Jurkat, Clone E6-1 (cell line): ENCODE measurements around the gene HELZ.
"Not testable (repeated sequence)": the region's sequence is repeated elsewhere in the genome, so short reads cannot be mapped to it uniquely, and the experiment has no call there.

ENCODE experiments used
- DNase-seq: peaks from one replicate; pipeline ENCODE4 v3.0.0-alpha.2; 2011; ENCODE audit warnings: low read depth, low spot score
- H3K4me3 ChIP-seq: 2 replicates; pipeline ENCODE4 v1.5.1; 2011; ENCODE audit warnings: mild to moderate bottlenecking, low read length, control low read depth, moderate library complexity

Gene HELZ

DNA sequence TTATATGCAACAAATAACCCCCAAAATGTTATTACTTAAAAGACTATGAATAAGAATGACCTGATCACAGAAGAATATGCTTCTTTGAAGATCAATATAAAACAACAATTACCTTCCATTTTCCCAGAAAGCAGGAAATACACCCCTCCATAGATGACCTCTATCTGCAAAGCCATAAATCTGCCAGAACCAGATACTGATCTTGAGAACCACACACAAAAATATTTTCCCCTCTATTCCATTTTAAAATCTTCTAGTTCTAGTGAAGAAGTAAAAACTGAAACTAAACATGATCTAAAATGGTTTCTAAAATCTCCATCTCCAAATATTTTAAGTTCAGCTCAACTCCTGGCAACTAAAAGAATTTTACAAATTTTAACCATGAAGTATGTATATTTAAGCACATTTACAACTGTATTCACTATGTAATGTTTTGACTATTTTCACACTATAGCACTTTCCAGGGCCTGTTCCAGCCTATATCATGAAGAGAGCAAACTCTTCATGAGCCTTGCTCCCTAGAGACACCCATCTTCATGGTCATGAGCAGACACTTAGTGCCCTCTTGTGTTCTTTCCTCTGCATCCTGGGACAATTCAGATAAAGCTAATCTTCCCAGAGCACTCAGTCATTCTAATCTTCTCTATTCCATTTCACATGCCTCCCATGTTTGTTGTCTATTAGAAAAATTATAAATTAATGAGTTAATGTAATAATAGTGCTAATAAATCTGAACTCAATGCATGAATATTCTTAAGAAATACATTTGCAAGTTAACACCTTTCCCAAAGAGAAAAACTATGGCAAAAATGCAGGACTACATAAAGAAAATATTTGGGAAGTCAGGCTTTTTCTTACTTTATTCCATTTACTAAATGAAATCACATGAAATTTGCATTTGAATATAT lies 87.0 kb downstream of the HELZ start:
- no peak for DNase-seq
- H3K4me3 ChIP-seq: no peak overlapping the region

DNA sequence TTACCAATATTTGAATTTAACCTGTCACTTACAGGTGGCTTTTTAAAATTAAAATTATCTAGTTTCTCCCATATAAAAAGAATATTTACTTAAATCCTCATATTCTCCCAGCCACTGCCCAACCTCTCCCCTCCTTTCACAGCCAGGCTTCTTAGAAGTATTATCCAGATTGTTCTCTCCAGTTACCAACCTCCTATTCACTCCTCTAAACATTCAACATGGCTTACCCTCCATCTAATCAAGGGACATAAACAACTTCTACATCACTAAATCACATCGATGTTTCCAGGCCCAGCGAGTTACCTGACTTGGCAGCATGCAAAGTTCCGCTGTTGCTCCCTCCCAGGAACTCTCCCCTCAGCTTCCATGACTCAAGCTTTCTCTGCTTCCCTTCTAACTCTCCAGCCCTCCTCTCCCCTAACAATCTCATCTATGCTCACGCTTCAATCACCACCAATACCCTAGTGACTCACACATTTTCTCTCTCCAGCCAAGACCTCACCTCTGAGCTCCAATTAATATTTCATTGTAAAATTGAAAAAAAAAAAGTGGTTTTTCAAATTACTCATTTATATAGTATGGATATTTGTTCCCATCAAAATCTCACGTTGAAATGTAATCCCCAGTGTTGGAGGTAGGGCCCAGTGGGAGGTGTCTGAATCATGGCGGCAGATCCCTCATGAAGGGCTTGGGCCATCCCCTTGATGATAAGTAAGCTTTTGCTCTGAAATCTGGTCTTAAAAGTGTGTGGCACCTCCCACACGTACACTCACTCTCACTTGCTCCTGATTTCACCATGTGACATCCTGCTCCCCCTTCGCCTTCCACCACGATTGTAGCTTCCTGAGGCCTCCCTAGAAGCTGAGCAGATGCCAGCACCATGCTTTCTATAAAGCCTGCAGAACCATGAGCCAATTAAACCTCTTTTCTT lies 88.5 kb downstream of the HELZ start:
- no peak for DNase-seq
- H3K4me3 ChIP-seq: no peak overlapping the region

DNA sequence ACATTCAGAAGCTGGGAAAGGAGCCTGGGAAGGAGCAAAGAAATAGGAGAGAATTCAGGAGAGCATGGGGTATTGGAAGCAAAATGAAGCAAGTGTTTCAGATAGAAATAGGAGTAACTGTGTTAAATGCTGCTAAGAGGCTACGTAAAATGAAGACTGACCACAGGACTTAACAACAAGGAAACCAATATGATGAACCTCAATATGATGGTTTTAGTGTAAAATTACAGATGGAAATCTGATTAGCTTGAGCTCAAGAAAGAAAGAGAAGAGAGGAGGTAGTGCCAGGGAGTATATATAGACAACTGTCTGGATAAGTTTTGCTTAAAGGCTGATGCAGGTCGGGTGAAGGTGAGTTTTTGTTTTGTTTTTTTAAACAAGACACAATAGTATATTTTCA lies 92.2 kb downstream of the HELZ start:
- no peak overlapping the region for H3K4me3 ChIP-seq
- no peak for DNase-seq

DNA sequence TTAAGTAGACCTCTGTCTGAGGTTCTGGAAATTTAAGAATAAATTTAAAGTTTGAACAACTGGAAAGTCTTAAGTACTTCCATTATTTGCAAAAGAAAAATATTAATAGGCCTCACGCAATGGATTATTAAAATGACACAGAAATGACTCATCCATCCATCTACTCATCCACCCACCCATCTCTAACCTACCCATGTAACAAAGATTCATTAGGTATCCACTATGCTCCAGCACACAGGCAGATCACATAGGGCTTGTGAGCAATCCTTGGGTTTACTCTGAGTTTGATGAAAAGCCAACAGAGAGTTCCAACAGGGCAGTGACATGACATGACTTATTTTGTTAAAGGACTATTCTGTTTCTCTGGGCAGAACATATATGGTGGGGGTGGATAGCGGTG lies 93.3 kb downstream of the HELZ start:
- H3K4me3 ChIP-seq: no peak overlapping the region
- DNase-seq: no peak

DNA sequence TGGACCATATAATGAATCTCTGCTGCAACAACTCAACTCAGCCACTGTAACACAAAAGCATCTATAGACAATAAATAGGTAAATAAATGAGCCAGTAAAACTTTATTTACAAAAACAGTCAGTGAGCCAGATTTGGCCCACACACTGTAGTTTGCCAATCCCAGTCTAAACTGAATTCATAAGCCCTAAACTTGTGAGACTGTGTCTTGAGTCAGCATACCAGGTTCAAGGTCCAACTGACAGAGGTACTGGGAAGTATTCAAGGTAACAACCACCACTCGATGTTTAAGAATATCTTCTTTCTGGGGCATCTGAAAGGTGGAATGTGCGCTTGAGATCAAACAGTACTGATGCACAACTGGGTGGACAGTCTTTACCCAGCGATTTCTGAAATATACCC lies 94.2 kb downstream of the HELZ start:
- DNase-seq: no peak
- H3K4me3 ChIP-seq: no peak overlapping the region

DNA sequence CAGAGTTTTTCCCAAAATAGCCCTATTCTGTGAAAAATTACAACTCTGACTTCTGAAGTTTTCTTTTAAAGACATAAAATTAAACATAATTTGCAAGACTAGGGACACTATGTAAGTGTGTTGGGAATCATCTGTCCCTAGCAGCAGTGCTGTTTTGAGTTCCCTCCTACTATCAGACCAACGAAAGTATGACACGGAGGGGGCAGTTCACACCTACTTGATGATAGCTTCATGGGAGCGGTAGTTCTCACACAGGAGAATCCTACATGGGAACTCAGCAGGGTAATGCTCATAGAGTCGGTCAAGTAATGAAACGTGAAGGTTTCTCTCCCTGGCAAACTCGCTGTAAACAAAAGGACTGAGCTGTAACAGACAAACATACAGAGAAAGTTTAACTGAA lies 96.6 kb downstream of the HELZ start:
- DNase-seq: no peak
- H3K4me3 ChIP-seq: no peak overlapping the region

DNA sequence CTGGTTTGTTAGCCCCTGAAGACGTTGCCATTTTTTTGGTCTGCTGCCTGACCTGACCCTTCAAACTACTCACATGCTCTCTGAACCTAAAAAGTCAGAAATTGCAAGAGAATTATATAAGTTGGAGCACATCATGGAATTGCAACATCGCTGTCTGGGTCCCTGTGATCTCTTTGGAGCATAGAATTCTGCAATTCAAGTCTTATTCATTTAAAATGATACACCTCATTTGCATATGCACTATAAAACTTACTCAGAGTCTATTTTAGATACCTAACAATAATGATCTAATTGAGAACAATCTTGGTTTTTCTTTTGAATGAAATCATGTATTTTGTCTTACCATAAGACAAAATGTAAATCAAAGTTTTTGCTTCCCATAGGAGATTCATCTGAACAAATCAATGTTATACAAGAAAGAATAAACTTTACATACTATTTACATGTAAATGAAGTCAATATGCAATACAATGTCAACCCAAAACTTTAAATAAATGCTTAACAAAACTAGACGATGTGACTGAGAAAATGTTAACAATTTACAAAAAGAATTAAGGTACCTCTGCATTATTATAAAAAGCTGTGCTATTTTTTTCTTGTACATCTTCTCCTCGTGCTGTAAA lies 99.7 kb downstream of the HELZ start:
- no peak overlapping the region for H3K4me3 ChIP-seq
- no peak for DNase-seq

DNA sequence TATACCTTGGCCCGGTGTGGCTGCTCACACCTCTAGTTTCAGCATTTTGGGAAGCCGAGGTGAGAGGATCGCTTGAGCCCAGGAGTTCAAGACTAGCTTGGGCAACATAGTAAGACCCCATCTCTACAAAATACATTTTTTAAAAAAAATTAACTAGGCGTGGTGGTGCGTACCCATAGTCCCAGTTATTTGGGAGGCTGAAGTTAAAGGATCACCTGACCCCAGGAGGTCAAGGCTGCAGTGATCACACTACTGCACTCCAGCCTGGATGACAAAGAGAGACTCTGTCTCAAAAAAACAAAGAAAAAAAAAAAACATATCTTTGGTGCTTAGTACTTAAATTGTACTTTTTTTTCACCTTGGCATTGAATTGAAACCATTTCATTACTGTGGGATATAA lies 101.7 kb downstream of the HELZ start:
- H3K4me3 ChIP-seq: no peak overlapping the region
- no peak for DNase-seq

DNA sequence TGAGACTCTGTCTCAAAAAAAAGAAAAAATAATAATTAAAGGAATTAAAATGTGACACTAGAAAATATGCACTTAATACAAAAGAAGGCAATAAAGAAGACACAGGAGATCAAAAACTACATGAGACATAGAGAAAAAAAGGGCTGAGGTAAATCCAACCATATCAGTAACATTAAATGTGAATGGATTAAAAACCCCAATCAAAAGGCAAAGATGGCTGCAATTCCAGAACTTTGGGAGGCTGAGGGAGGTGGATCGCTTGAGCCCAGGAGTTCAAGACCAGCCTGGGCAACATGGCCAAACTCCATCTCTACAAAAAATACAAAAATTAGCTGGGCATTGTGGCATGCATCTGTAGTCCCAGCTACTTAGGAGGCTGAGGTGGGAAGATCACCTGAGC lies 103.0 kb downstream of the HELZ start:
- H3K4me3 ChIP-seq, DNase-seq: not testable (repeated sequence)

DNA sequence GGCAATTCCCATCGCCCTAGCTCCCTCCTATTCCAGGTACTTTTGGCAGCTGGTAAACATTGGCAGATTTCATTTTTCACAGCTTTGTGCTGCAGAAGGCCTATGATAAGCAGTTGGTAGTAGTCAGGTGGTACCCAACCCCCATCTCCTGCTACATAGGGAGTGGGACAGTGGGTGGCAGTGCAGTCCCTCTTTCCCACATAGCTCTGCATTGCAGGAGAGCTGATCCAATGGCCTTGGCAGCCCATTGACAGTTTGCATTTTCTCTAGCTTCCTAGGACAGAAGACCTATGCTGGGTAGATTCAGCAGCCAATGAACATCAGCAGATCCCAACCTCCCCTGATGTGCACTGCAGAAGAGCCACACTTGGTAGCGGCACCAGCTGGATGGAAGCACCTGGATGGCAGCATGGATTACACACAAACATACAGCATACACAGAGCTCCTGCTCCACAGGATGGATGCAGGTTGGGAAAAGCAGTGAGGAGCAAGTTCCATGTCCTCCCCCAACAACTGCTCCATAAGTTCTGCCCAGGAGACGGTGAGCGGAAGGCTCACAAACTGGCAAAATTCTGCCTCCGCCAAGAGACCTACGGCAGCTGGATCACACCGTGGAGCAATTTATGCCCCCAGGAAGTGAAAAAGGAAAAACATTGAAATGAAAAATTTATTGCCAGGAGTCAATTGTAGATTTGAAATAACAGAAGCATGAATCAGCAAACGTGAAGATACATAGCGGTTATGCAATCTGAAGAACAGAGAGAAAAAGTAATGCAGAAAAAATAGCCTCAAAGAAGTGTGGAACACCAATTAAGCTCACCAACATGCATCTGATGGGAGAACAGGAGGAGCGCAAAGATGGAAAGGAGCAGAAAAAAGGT lies 105.0 kb downstream of the HELZ start:
- no peak for DNase-seq
- H3K4me3 ChIP-seq: no peak overlapping the region

DNA sequence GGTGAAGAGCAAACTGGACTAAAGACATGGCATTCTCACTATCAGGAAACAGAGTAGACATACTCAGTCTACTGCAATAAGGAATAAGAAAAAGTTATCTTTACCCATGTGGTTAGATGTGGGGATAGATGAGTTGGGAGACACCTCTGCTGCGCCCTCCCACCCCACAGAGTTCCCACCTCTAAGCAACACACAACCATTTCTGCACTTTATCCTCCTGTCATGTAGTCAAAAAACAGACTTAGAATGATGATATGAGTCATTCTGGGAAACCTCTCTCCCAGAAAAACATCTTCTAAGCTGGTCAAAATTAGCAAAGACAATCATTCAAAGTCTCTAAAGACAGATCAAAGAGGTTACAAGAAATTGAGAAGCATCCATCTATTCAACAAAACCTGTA lies 105.7 kb downstream of the HELZ start:
- H3K4me3 ChIP-seq: no peak overlapping the region
- no peak for DNase-seq

DNA sequence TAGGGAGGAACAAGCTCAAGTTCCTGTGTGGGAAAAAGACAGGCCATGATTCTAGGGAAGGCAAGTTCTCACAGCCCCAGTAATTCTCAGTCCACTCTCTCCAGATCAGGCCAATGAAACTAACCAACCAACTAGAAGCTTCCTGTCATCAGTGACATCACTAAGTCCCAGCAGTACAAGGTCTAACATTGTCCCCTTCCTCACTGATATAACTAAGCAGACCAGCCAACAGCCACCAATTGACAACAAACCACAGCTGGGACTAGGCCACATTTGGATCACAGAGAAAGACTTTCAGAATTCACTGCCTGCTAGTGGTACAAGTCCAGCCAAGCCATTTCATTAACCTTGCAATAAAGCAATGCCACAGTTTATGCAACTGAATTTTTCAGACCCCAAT lies 106.6 kb downstream of the HELZ start:
- no peak for DNase-seq

DNA sequence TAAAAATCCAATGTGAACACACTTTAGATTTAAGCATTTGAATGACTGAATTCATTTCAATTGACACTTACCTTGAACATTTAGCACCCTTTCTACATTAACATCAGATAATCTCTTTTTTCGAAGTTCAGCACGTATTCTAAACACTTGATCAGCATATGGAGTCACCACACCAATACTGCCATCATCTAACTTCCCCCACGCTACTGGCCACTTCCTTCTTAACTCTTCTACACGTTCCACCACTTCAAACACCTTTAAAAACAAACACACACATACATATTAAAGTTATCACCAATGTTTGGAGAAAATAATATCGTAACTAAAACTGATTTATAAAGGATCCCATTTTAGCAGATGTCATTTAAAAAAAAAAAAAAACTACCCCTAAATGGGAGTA lies 107.1 kb downstream of the HELZ start:
- peak; percentile 60 for DNase-seq
- no peak overlapping the region for H3K4me3 ChIP-seq

More for the DNA sequence above, 106.6 kb downstream of the HELZ start:
- H3K4me3 ChIP-seq: no peak overlapping the region

DNA sequence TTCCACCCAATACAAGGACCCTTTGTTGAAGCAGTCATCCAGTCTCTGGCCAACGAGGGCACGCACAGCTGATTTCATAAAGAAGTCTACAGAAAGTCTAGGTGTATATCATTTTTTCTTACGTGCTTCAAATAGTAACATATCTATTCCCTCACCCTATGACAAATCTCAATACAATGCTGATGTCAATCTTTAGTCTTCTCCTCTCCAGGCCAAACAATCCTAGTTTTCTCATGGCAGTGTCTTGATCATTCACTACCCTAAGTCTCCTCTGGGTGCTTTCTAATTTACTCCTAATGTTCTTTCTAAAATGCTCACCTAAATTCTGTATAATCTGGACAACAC lies 108.0 kb downstream of the HELZ start:
- no peak overlapping the region for H3K4me3 ChIP-seq
- DNase-seq: no peak

DNA sequence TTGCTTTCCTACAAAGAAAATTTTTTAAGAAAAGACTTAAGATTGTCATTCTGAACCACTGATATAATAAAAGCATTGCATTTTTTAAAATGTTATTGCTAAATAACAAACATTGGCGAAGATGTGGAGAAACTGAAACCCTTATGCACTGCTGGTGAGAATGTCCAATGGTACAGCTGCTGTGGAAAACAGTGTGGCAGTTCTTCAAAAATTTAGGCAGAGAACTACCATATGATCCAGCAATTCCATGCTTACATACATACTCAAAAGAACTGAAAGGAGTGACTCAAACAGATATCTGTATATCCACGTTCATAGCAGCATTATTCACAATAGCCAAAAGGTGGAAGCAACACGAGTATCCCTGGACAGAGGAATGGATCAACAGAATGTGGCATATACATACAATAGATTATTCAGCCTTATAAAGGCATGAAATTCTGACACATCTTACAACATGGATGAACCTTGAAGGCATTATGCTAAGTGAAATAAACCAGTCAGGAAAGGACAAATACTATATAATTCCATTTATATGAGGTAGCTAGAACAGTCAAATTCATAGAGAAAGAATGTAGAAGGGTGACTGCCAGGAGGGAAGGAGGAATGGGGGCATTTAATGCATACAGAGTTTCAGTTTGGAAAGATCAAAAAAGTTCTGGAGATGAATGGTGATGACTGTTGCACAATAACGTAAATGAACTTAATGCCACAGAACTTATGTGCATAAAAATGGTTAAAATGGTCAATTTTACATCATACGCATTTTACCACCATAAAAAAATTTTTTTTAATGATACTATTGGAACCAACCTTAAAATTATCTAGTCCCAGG lies 108.6 kb downstream of the HELZ start:
- DNase-seq: no peak
- no peak overlapping the region for H3K4me3 ChIP-seq

DNA sequence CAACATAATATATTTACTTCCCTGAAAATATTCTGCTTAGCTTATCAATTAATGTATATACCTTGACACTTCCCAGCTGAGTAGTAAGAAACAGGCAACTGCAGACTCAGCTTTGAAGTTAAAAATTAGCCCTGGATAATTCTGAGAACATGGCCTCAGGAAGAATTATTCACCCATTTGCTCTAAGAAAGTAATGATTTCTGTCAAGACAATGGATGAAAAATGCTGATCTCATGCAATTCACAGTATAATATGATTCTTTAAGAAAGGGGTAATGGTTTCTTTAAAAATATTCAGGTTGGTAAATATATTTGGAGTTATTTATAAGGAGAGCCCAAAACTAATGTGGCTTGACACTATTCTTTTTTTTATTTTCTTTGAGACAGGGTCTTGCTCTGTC lies 111.8 kb downstream of the HELZ start:
- no peak overlapping the region for H3K4me3 ChIP-seq

DNA sequence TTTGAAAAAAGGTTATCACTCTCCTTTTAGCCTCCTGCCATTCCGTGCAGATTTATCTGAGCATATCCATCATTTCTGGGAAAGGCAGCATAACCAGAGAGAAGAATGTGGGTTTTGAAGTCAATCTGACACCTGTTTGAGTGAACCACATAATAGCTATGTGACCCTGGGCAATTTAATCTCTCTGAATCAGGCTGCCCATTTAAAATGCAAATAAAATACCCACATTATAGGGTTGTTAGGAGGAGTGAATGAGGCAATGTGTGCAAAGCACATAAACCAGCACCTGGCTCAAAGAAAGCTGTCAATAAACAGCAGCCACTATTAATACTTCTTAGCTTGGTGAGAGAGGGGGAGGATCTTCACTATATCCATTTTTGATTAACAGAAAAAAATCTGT lies 112.6 kb downstream of the HELZ start:
- no peak overlapping the region for H3K4me3 ChIP-seq
- peak; percentile 51 for DNase-seq

More for the DNA sequence above, 111.8 kb downstream of the HELZ start:
- DNase-seq: no peak

DNA sequence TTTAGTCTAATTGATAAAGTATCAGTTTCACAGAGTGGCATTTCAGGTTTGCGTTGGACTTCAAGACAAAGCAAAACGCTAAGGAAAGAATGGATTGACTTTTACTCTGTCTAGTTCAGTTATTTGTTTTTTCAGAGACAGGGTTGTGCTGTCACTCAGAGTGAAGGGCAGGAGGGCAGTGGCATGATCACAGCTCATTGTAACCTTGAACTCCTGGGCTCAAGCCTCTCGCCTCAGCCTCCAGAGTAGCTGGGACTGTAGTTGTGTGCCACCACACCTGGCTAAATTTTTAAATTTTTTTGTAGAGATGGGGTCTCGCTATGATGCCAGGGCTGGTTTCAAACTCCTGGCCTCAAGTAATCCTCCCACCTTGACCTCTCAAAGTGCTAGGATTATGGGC lies 114.2 kb downstream of the HELZ start:
- DNase-seq: no peak
- no peak overlapping the region for H3K4me3 ChIP-seq
